Measurements from ENCODE around the gene KLC1. TPM values are rescaled to one million over a fixed set of nuclear protein-coding genes. Genes with fewer than 3 reads are reported as not detected.

Gene KLC1
- total RNA-seq, 1 donor from 2014 or later = 975 TPM

- no peak overlapping the region for H3K27ac Mint-ChIP-seq (ENCODE audit: unreplicated experiment)
- peaks cover 20% of the 10 kb centered on the region for H3K4me1 Mint-ChIP-seq (ENCODE audit: low read depth, unreplicated experiment)
- DNase-seq = no peak
- no peak for TF ChIP-seq CTCF (IDR thresholded peaks at IDR 0.05; ENCODE audit: partially characterized antibody, unreplicated experiment)
- peaks cover 4% of the 10 kb centered on the region for H3K27me3 Mint-ChIP-seq (ENCODE audit: unreplicated experiment)
- peaks cover 2% of the 10 kb centered on the region for H3K9me3 Mint-ChIP-seq (ENCODE audit: unreplicated experiment)
- H3K4me3 Mint-ChIP-seq (ENCODE audit: unreplicated experiment) = no peak overlapping the region
- H3K36me3 Mint-ChIP-seq (ENCODE audit: unreplicated experiment) = no peaks in the 10 kb centered on the region
These were observed 115.8 kb downstream of the KLC1 start for GRCh38 chr14:103744621-103745395.

- H3K9me3 Mint-ChIP-seq (ENCODE audit: unreplicated experiment) = peaks cover 2% of the 10 kb centered on the region
- peaks cover 20% of the 10 kb centered on the region for H3K4me1 Mint-ChIP-seq (ENCODE audit: low read depth, unreplicated experiment)
- no peak overlapping the region for H3K27ac Mint-ChIP-seq (ENCODE audit: unreplicated experiment)
- DNase-seq = no peak
- H3K36me3 Mint-ChIP-seq (ENCODE audit: unreplicated experiment) = no peaks in the 10 kb centered on the region
- TF ChIP-seq CTCF (IDR thresholded peaks at IDR 0.05; ENCODE audit: partially characterized antibody, unreplicated experiment) = no peak
- H3K4me3 Mint-ChIP-seq (ENCODE audit: unreplicated experiment) = no peak overlapping the region
- peaks cover 4% of the 10 kb centered on the region for H3K27me3 Mint-ChIP-seq (ENCODE audit: unreplicated experiment)
These were observed 116.4 kb downstream of the KLC1 start for GRCh38 chr14:103745424-103745823.

GRCh38 chr14:103746701-103747100 is 117.7 kb downstream of the KLC1 start:
- peaks cover 20% of the 10 kb centered on the region for H3K4me1 Mint-ChIP-seq (ENCODE audit: low read depth, unreplicated experiment)
- H3K36me3 Mint-ChIP-seq (ENCODE audit: unreplicated experiment) = no peaks in the 10 kb centered on the region
- H3K27me3 Mint-ChIP-seq (ENCODE audit: unreplicated experiment) = peaks cover 4% of the 10 kb centered on the region
- H3K27ac Mint-ChIP-seq (ENCODE audit: unreplicated experiment) = no peak overlapping the region
- H3K9me3 Mint-ChIP-seq (ENCODE audit: unreplicated experiment) = peaks cover 2% of the 10 kb centered on the region
- TF ChIP-seq CTCF (IDR thresholded peaks at IDR 0.05; ENCODE audit: partially characterized antibody, unreplicated experiment) = no peak
- H3K4me3 Mint-ChIP-seq (ENCODE audit: unreplicated experiment) = no peak overlapping the region
- no peak for DNase-seq

- Mint-ChIP-seq H3K4me1 (ENCODE audit: low read depth, unreplicated experiment) (peaks cover 13% of the 10 kb centered on the region), H3K36me3 (ENCODE audit: unreplicated experiment) (no peaks in the 10 kb centered on the region), H3K9me3 (ENCODE audit: unreplicated experiment) (peaks cover 2% of the 10 kb centered on the region), H3K4me3 (ENCODE audit: unreplicated experiment) (no peak overlapping the region), H3K27me3 (ENCODE audit: unreplicated experiment) (peaks cover 3% of the 10 kb centered on the region), H3K27ac (ENCODE audit: unreplicated experiment) (no peak overlapping the region)
- no peak for DNase-seq
- TF ChIP-seq CTCF (IDR thresholded peaks at IDR 0.05; ENCODE audit: partially characterized antibody, unreplicated experiment) = no peak
These were observed 119.5 kb downstream of the KLC1 start for GRCh38 chr14:103748534-103748857.

- peaks cover 2% of the 10 kb centered on the region for H3K9me3 Mint-ChIP-seq (ENCODE audit: unreplicated experiment)
- peaks cover 7% of the 10 kb centered on the region for H3K4me1 Mint-ChIP-seq (ENCODE audit: low read depth, unreplicated experiment)
- peak overlapping the region; percentile 67 for H3K27ac Mint-ChIP-seq (ENCODE audit: unreplicated experiment)
- no peaks in the 10 kb centered on the region for H3K36me3 Mint-ChIP-seq (ENCODE audit: unreplicated experiment)
- TF ChIP-seq CTCF (IDR thresholded peaks at IDR 0.05; ENCODE audit: partially characterized antibody, unreplicated experiment) = no peak
- peaks cover 3% of the 10 kb centered on the region for H3K27me3 Mint-ChIP-seq (ENCODE audit: unreplicated experiment)
- DNase-seq = no peak
- no peak overlapping the region for H3K4me3 Mint-ChIP-seq (ENCODE audit: unreplicated experiment)
These were observed 120.4 kb downstream of the KLC1 start for GRCh38 chr14:103749452-103749851.

Data from glutamatergic neuron (in vitro differentiated cells).